SHP77 treated with DMSO at 0.1 percent for 48 hours (cell line): ENCODE results near the gene FLOT2.
A peak's percentile ranks its signal among the peaks of the same experiment; 100 is the strongest.
"Not testable (repeated sequence)": the region's sequence is repeated elsewhere in the genome, so short reads cannot be mapped to it uniquely, and the experiment has no call there.

Experiments used
- DNase-seq: peaks from one replicate; lab custom pipeline; 2025; lab: John Stamatoyannopoulos, UW

Gene FLOT2

GRCh38 chr17:28895794-28896447 lies 1.6 kb downstream of the FLOT2 start:
- DNase-seq = no peak

GRCh38 chr17:28893248-28894183 lies 4.0 kb downstream of the FLOT2 start:
- DNase-seq = not testable (repeated sequence)

- DNase-seq = no peak
Measured at GRCh38 chr17:28892024-28892423, 5.5 kb downstream of the FLOT2 start.

- no peak for DNase-seq
Measured at GRCh38 chr17:28891201-28891600, 6.3 kb downstream of the FLOT2 start.

- no peak for DNase-seq
Measured at GRCh38 chr17:28889996-28890395, 7.5 kb downstream of the FLOT2 start.

GRCh38 chr17:28888832-28889231 lies 8.7 kb downstream of the FLOT2 start:
- no peak for DNase-seq

GRCh38 chr17:28887871-28888471 lies 9.6 kb downstream of the FLOT2 start:
- DNase-seq = no peak

GRCh38 chr17:28885951-28886350 lies 11.6 kb downstream of the FLOT2 start:
- DNase-seq = no peak

GRCh38 chr17:28885363-28885762 lies 12.2 kb downstream of the FLOT2 start:
- no peak for DNase-seq

- no peak for DNase-seq
Measured at GRCh38 chr17:28883967-28884702, 13.4 kb downstream of the FLOT2 start.

- no peak for DNase-seq
Measured at GRCh38 chr17:28882154-28882895, 15.2 kb downstream of the FLOT2 start.

- DNase-seq = no peak
Measured at GRCh38 chr17:28881533-28882056, 15.9 kb downstream of the FLOT2 start.

GRCh38 chr17:28880572-28880945 lies 17.0 kb downstream of the FLOT2 start:
- DNase-seq = no peak

GRCh38 chr17:28879886-28880571 lies 17.5 kb downstream of the FLOT2 start:
- DNase-seq = no peak

- DNase-seq = peak; percentile 9
Measured at GRCh38 chr17:28878981-28879380, 18.6 kb downstream of the FLOT2 start.

GRCh38 chr17:28878158-28878910 lies 19.2 kb downstream of the FLOT2 start:
- DNase-seq = no peak

GRCh38 chr17:28877150-28877711 lies 20.3 kb downstream of the FLOT2 start:
- not testable (repeated sequence) for DNase-seq

GRCh38 chr17:28875848-28876550 lies 21.5 kb downstream of the FLOT2 start:
- no peak for DNase-seq

GRCh38 chr17:28874750-28875149 lies 22.8 kb downstream of the FLOT2 start:
- no peak for DNase-seq
